Measurements from ENCODE around the gene CCDC192. TPM values are rescaled to one million over a fixed set of nuclear protein-coding genes. Genes with fewer than 3 reads are reported as not detected.

CCDC192 gene
- polyA plus RNA-seq, 2 of the 4 experiments (the other 2 are of a cell fraction): not detected

- H3K4me2 ChIP-seq: peak overlapping the region; percentile 77
- ChIA-PET CTCF (interaction anchor here (0.9 to 1.3 kb wide), 4 partner anchors 55 to 64 kb away, joined by 3 to 8 read pairs (median 4); no protein-coding TSS in a partner anchor), POLR2A (interaction anchor here (1.5 kb wide), 1 partner anchor 263 kb away, joined by 3 read pairs; the partner anchor contains the start of gene SLC12A2)
- DNase-seq (ENCODE audit: low read depth in 1 of 2, low spot score in 1 of 2) (peak; percentile 43 to 82), ATAC-seq (peak; percentile 98), FAIRE-seq (peak; percentile 97)
- WGBS (ENCODE audit: missing lambda C conversion rate): 3% methylated on average over 2 of the region's 2 CpGs
- no peak for TF ChIP-seq ELK1 (IDR thresholded peaks at IDR 0.05; ENCODE audit: low read depth, low read length)
- TF ChIP-seq RAD21 (conservative IDR thresholded peaks at IDR 0.05 in 1 of 2, IDR thresholded peaks at IDR 0.05 in 1 of 2): peak in 1 of 2 experiments; percentile 39; a peak in 2 of 5 replicates
- peak; percentile 63 for TF ChIP-seq FOSL2 (IDR thresholded peaks at IDR 0.05)
- peak; percentile 62 for TF ChIP-seq FOSL2 (CRISPR knock-in tag; IDR thresholded peaks at IDR 0.05)
- peak; percentile 70 for TF ChIP-seq JUNB (IDR thresholded peaks at IDR 0.05)
- TF ChIP-seq ZFP36 (IDR thresholded peaks at IDR 0.05; ENCODE audit: borderline replicate concordance, partially characterized antibody): peak; percentile 8
- TF ChIP-seq JUN (IDR thresholded peaks at IDR 0.05): peak in 1 of 2 experiments; percentile 37; a peak in 1 of 5 replicates
- H3K4me3 ChIP-seq: no peak overlapping the region
- peak overlapping the region; percentile 71 to 83 for H3K27ac ChIP-seq
- no peaks in the 10 kb centered on the region for H3K9me3 ChIP-seq
- H3K4me1 ChIP-seq: peaks cover 21% of the 10 kb centered on the region
Observed at GRCh38 chr5:127820910-127821553, 117.8 kb downstream of the CCDC192 start.

- 88% methylated on average over 3 of the region's 3 CpGs for WGBS (ENCODE audit: missing lambda C conversion rate)
- Histone ChIP-seq H3K9me3 (no peaks in the 10 kb centered on the region), H3K4me1 (peaks cover 21% of the 10 kb centered on the region), H3K27ac (peak overlapping the region; percentile 71 to 83; a peak in 5 of 6 replicates), H3K4me2 (no peak overlapping the region; the same call in 2 of the 3 replicates), H3K4me3 (no peak overlapping the region)
- TF ChIP-seq HDAC2 (IDR thresholded peaks at IDR 0.05) (no peak), NPAS2 (CRISPR knock-in tag; IDR thresholded peaks at IDR 0.05; ENCODE audit: borderline replicate concordance) (no peak), MAFK (IDR thresholded peaks at IDR 0.05; ENCODE audit: partially characterized antibody) (no peak), RAD21 (conservative IDR thresholded peaks at IDR 0.05 in 1 of 2, IDR thresholded peaks at IDR 0.05 in 1 of 2) (no peak), CHD2 (IDR thresholded peaks at IDR 0.05; ENCODE audit: low read length, partially characterized antibody) (no peak), USF2 (IDR thresholded peaks at IDR 0.05) (no peak), KDM5A (IDR thresholded peaks at IDR 0.05) (no peak), BCL3 (IDR thresholded peaks at IDR 0.05) (no peak), CBX8 (IDR thresholded peaks at IDR 0.05) (no peak), RFX5 (IDR thresholded peaks at IDR 0.05) (no peak), POLR2AphosphoS2 (conservative IDR thresholded peaks at IDR 0.05; ENCODE audit: low read length) (no peak), HMGXB4 (CRISPR knock-in tag; IDR thresholded peaks at IDR 0.05; ENCODE audit: borderline replicate concordance) (no peak)
- POLR2A ChIA-PET: interaction anchor here (1.5 kb wide), 1 partner anchor 262 kb away, joined by 3 read pairs; the partner anchor contains the start of gene SLC12A2
- CTCF ChIA-PET: no interaction called here
- DNase-seq (ENCODE audit: low read depth in 1 of 2, low spot score in 1 of 2): no peak
- ATAC-seq: no peak
- FAIRE-seq: peak; percentile 39
Observed at GRCh38 chr5:127821896-127822295, 118.7 kb downstream of the CCDC192 start.
